ENCODE results near the gene TM9SF4.

GRCh38 chr20:32144898-32145662, 35.6 kb downstream of the TM9SF4 start:
- TF ChIP-seq, protein P1, sequence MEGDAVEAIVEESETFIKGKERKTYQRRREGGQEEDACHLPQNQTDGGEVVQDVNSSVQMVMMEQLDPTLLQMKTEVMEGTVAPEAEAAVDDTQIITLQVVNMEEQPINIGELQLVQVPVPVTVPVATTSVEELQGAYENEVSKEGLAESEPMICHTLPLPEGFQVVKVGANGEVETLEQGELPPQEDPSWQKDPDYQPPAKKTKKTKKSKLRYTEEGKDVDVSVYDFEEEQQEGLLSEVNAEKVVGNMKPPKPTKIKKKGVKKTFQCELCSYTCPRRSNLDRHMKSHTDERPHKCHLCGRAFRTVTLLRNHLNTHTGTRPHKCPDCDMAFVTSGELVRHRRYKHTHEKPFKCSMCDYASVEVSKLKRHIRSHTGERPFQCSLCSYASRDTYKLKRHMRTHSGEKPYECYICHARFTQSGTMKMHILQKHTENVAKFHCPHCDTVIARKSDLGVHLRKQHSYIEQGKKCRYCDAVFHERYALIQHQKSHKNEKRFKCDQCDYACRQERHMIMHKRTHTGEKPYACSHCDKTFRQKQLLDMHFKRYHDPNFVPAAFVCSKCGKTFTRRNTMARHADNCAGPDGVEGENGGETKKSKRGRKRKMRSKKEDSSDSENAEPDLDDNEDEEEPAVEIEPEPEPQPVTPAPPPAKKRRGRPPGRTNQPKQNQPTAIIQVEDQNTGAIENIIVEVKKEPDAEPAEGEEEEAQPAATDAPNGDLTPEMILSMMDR (IDR thresholded peaks at IDR 0.05): no peak
- no peak for TF ChIP-seq POLR2A (IDR thresholded peaks at IDR 0.05)

Measured in uterus (tissue), 2 donors.